Type B pancreatic cell (in vitro differentiated cells): ENCODE data around the gene GPRC5B. TPM values are rescaled to one million over a fixed set of nuclear protein-coding genes. Genes with fewer than 3 reads are reported as not detected.
A peak's percentile ranks its signal among the peaks of the same experiment; 100 is the strongest.

Experiments used
- DNase-seq: peaks from one replicate; pipeline ENCODE4 v3.0.0; 2021; ENCODE audit warnings: mixed read lengths; ENCODE audit not compliant: unreplicated experiment; ENCODE audit errors: extremely low spot score
- H3K27ac Mint-ChIP-seq: 2 replicates; pipeline ENCODE4 v1.8.0; 2021; ENCODE audit warnings: mild to moderate bottlenecking, mixed read lengths
- H3K27me3 Mint-ChIP-seq: 2 replicates; pipeline ENCODE4 v1.8.0; 2021; ENCODE audit warnings: mixed read lengths
- H3K36me3 Mint-ChIP-seq: 2 replicates; pipeline ENCODE4 v1.8.0; 2021; ENCODE audit warnings: mixed read lengths
- H3K4me1 Mint-ChIP-seq: one replicate; pipeline ENCODE4 v1.8.0; 2021; ENCODE audit warnings: mixed read lengths; ENCODE audit not compliant: unreplicated experiment
- H3K4me3 Mint-ChIP-seq: 2 replicates; pipeline ENCODE4 v1.8.0; 2021; ENCODE audit warnings: mild to moderate bottlenecking, mixed read lengths
- H3K9me3 Mint-ChIP-seq: 2 replicates; pipeline ENCODE4 v1.8.0; 2021; ENCODE audit warnings: mixed read lengths
- CTCF ChIP-seq: fragments of 200-600 bp; sonication (generic); conservative IDR thresholded peaks from 2 replicates; pipeline ENCODE4 v1.5.0; 2021; ENCODE audit warnings: antibody characterized with exemption, mild to moderate bottlenecking
- total RNA-seq: library from RNA; stranded (reverse); gene quantifications from 2 replicates; pipeline ENCODE4 v1.2.1, GENCODE V29; 2021; ENCODE audit warnings: low replicate concordance

GPRC5B gene
- total RNA-seq, 1 donor from 2014 or later: 53.8 TPM

DNA sequence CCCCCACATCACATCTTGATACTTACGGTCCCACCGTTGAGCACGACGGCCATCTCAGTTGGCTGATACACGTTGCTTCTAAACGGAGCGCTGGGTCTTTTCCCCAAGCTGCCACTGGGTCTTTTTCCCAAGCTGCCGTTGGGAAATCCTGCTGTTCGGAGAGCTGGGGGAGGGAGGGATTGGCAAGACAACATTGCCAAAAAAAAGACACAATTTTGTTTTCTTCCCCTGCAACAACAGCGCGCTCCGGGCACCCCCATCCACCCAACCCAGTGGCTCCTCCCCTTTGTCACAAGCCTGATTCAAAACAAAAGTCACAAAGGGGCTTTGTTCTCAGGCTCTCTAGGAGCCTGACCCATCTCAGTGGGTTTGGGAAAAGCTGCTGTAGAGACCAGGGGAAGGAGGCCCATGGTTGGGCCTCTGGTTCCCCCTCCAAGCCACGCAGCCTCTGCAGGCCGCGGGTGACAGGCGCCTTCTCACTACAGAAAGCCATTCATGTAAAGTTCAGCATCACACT is 22.8 kb downstream of the GPRC5B start:
- Mint-ChIP-seq H3K27ac (no peak overlapping the region), H3K4me1 (peaks cover 24% of the 10 kb centered on the region), H3K36me3 (peaks cover 26% of the 10 kb centered on the region), H3K27me3 (no peaks in the 10 kb centered on the region), H3K4me3 (no peak overlapping the region), H3K9me3 (no peaks in the 10 kb centered on the region)
- no peak for TF ChIP-seq CTCF
- DNase-seq: no peak

GRCh38 chr16:19861133-19861532 is 23.5 kb downstream of the GPRC5B start:
- H3K27me3 Mint-ChIP-seq: no peaks in the 10 kb centered on the region
- peaks cover 34% of the 10 kb centered on the region for H3K36me3 Mint-ChIP-seq
- peaks cover 29% of the 10 kb centered on the region for H3K4me1 Mint-ChIP-seq
- no peak for TF ChIP-seq CTCF
- no peak overlapping the region for H3K27ac Mint-ChIP-seq
- H3K9me3 Mint-ChIP-seq: no peaks in the 10 kb centered on the region
- DNase-seq: no peak
- no peak overlapping the region for H3K4me3 Mint-ChIP-seq

- H3K4me3 Mint-ChIP-seq: no peak overlapping the region
- H3K36me3 Mint-ChIP-seq: peaks cover 37% of the 10 kb centered on the region
- DNase-seq: no peak
- TF ChIP-seq CTCF: no peak
- no peaks in the 10 kb centered on the region for H3K9me3 Mint-ChIP-seq
- H3K4me1 Mint-ChIP-seq: peaks cover 35% of the 10 kb centered on the region
- peak overlapping the region; percentile 48 for H3K27ac Mint-ChIP-seq
- no peaks in the 10 kb centered on the region for H3K27me3 Mint-ChIP-seq
Measured at GRCh38 chr16:19860166-19861041, 24.2 kb downstream of the GPRC5B start.

DNA sequence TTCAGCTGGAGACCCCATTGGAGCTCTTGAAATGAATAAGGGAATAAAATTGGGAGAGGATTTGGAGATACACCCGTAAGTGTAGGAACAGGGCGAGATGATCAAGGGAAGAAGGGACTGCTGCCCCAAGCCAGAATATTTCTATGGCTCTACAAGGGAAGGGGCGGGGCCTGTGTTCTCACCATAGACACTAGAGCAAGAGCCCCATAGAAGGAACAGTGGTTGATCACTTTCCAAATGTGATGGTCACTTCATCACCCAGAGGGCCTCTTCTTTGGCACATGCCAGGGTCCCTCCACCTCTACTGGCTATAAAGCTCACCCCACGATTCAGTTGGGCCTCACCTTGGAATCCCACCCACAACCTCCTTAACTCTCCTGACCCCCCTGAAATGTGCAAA is 25.0 kb downstream of the GPRC5B start:
- Mint-ChIP-seq H3K4me3 (no peak overlapping the region), H3K9me3 (no peaks in the 10 kb centered on the region), H3K27me3 (no peaks in the 10 kb centered on the region), H3K27ac (no peak overlapping the region), H3K4me1 (peaks cover 35% of the 10 kb centered on the region), H3K36me3 (peaks cover 35% of the 10 kb centered on the region)
- TF ChIP-seq CTCF: no peak
- no peak for DNase-seq

- Mint-ChIP-seq H3K9me3 (no peaks in the 10 kb centered on the region), H3K4me3 (no peak overlapping the region), H3K4me1 (peaks cover 35% of the 10 kb centered on the region), H3K27me3 (no peaks in the 10 kb centered on the region), H3K27ac (no peak overlapping the region), H3K36me3 (peaks cover 35% of the 10 kb centered on the region)
- no peak for TF ChIP-seq CTCF
- no peak for DNase-seq
Measured at GRCh38 chr16:19859166-19859565, 25.5 kb downstream of the GPRC5B start.
